Osteocyte (in vitro differentiated cells): ENCODE measurements around the gene JOSD2. TPM values are rescaled to one million over a fixed set of nuclear protein-coding genes. Genes with fewer than 3 reads are reported as not detected.
"Not testable (repeated sequence)": the region's sequence is repeated elsewhere in the genome, so short reads cannot be mapped to it uniquely, and the experiment has no call there.

Experiments used
- DNase-seq: peaks from one replicate; pipeline ENCODE4 v3.0.0; 2021; ENCODE audit warnings: mixed read lengths; ENCODE audit not compliant: unreplicated experiment; ENCODE audit errors: extremely low spot score
- H3K27ac Mint-ChIP-seq: one replicate; pipeline ENCODE4 v1.8.0; 2021; ENCODE audit warnings: mild to moderate bottlenecking, mixed read lengths; ENCODE audit not compliant: unreplicated experiment
- H3K27me3 Mint-ChIP-seq: one replicate; pipeline ENCODE4 v1.8.0; 2021; ENCODE audit warnings: mixed read lengths; ENCODE audit not compliant: unreplicated experiment
- H3K36me3 Mint-ChIP-seq: one replicate; pipeline ENCODE4 v1.8.0; 2021; ENCODE audit warnings: mixed read lengths; ENCODE audit not compliant: unreplicated experiment
- H3K4me1 Mint-ChIP-seq: one replicate; pipeline ENCODE4 v1.8.0; 2021; ENCODE audit warnings: mixed read lengths; ENCODE audit not compliant: unreplicated experiment
- H3K4me3 Mint-ChIP-seq: one replicate; pipeline ENCODE4 v1.8.0; 2021; ENCODE audit warnings: mild to moderate bottlenecking, moderate library complexity, mixed read lengths; ENCODE audit not compliant: unreplicated experiment
- H3K9me3 Mint-ChIP-seq: one replicate; pipeline ENCODE4 v1.8.0; 2021; ENCODE audit warnings: mixed read lengths; ENCODE audit not compliant: unreplicated experiment
- total RNA-seq: library from RNA; stranded (reverse); gene quantifications from 2 replicates; pipeline ENCODE4 v1.2.1, GENCODE V29; 2021
- TF ChIP-seq, protein P1 (sequence below): fragments of 200-600 bp; sonication (generic); IDR thresholded peaks from 2 replicates; pipeline ENCODE4 v1.5.0; 2021; ENCODE audit warnings: antibody characterized with exemption, mild to moderate bottlenecking, moderate library complexity

Gene JOSD2
- total RNA-seq, 1 donor from 2014 or later = 43.7 TPM

DNA sequence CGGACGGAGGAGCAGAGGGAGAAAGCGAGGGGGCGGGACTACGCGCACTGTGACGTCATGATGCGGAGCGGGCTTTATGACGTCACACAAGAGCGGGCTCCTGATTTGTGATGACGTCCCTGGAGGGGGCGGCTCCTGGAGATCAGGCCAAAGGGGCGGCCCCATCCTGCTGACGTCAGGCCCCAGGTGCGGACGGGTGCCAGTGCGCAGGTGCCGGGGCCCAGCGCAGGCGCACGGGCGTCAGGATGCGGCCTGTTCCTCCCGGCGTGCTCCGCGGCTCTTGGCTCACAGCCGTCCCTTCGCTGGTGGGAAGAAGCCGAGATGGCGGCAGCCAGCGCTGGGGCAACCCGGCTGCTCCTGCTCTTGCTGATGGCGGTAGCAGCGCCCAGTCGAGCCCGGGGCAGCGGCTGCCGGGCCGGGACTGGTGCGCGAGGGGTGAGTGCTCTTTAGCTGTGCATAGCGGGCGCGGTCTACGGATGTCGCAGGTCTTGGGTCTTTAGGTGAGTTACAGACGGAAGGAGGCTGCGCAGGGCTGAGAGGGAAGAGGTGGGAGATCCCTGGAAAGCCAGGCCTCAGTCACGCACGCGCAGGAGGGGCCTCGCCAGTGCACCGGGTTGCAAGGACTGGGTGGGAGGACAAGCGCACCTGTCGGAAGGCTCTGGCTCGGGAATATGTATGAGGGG lies 34.6 kb downstream of the JOSD2 start, which contains the start of the genes EMC10 and GARIN5A:
Gene EMC10 (plus strand): TSS at position 284 of the 683 bp plus-strand sequence. CDS start 38 bp downstream, at position 322.
Gene GARIN5A (minus strand): TSS at position 625 of the 683 bp plus-strand sequence. CDS start 460 bp downstream, at position 165.
- Mint-ChIP-seq H3K36me3 (peaks cover 8% of the 10 kb centered on the region), H3K9me3 (no peaks in the 10 kb centered on the region), H3K27ac (peak within 1 kb of the TSS; percentile 81), H3K27me3 (no peaks in the 10 kb centered on the region), H3K4me3 (peak within 1 kb of the TSS; percentile 96), H3K4me1 (peaks cover 16% of the 10 kb centered on the region)
- peak; percentile 98 for DNase-seq
- TF ChIP-seq, protein P1, sequence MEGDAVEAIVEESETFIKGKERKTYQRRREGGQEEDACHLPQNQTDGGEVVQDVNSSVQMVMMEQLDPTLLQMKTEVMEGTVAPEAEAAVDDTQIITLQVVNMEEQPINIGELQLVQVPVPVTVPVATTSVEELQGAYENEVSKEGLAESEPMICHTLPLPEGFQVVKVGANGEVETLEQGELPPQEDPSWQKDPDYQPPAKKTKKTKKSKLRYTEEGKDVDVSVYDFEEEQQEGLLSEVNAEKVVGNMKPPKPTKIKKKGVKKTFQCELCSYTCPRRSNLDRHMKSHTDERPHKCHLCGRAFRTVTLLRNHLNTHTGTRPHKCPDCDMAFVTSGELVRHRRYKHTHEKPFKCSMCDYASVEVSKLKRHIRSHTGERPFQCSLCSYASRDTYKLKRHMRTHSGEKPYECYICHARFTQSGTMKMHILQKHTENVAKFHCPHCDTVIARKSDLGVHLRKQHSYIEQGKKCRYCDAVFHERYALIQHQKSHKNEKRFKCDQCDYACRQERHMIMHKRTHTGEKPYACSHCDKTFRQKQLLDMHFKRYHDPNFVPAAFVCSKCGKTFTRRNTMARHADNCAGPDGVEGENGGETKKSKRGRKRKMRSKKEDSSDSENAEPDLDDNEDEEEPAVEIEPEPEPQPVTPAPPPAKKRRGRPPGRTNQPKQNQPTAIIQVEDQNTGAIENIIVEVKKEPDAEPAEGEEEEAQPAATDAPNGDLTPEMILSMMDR = no peak

DNA sequence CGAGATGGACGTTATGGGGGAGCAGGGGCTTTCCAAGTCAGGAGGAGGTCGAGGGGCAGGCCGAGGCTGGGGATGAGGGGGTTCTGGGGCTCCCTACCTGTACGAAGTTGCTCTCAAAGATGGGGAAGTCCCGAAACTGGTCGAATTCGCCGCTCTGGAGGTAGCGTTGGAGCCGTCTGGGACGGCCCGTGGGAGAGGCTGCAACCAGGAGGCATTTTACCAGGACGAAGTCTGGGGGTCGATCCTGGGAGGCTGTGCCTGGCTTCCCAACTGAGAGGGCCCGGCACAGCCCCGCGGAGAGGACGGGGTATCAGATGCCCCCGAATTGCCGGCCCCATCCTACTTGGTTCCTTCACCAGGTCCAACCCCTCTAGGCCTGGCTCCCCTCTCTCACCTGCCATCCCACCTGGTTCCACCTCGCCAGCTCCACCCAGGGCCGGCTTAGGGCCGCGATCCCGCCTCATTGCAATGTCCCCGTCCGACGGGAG lies 35.2 kb downstream of the JOSD2 start:
- peak overlapping the region; percentile 60 for H3K27ac Mint-ChIP-seq
- no peak for DNase-seq
- TF ChIP-seq, protein P1 = no peak
- H3K36me3 Mint-ChIP-seq = peaks cover 5% of the 10 kb centered on the region
- H3K9me3 Mint-ChIP-seq = no peaks in the 10 kb centered on the region
- peak overlapping the region; percentile 96 for H3K4me3 Mint-ChIP-seq
- H3K4me1 Mint-ChIP-seq = peaks cover 16% of the 10 kb centered on the region
- no peaks in the 10 kb centered on the region for H3K27me3 Mint-ChIP-seq

DNA sequence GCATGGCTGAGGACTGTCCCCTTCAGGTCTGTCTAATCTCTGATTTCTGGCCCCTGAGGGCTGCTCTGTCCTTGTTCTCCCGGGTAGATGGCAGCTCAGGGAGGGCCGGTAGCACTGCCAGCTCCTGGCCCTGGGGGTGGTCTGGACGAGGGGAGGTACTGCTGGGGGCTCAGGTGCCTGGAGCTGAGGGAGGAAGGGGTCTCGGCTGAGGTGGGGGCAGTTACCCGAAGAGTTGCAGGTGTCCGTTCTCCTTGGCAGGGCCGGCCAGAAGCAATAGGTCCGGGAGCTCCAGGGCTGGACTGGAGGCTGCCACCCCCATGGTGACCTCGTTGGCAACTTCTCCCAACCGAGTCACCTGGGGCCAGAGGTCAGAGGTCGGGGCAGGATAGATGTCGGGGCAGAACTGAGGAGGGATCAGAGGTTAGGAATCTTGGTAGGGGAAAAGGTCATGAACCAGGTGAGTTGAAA lies 35.9 kb downstream of the JOSD2 start:
- H3K4me1 Mint-ChIP-seq = peaks cover 16% of the 10 kb centered on the region
- H3K27ac Mint-ChIP-seq = peak overlapping the region; percentile 36
- H3K9me3 Mint-ChIP-seq = no peaks in the 10 kb centered on the region
- H3K36me3 Mint-ChIP-seq = peaks cover 5% of the 10 kb centered on the region
- H3K4me3 Mint-ChIP-seq = peak overlapping the region; percentile 45
- no peak for DNase-seq
- TF ChIP-seq, protein P1 = no peak
- H3K27me3 Mint-ChIP-seq = no peaks in the 10 kb centered on the region

DNA sequence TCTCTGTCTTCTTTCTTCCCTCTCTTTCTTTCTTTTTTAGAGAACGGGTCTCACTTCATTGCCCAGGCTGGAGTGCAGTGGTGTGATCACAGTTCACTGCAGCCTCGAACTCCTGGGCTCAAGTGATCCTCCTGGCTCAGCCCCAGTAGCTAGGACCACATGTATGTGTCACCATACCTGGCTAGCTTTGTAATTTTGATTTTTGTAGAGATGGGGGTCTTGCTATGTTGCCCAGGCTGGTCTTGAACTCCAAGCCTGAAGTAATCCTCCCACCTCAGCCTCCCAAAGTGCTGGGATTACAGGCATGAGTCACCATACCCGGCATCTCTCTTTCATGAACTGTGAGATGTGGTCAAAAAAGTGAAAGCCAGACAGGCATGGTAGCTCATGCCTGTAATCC lies 37.7 kb downstream of the JOSD2 start:
- not testable (repeated sequence) for H3K27ac Mint-ChIP-seq, H3K27me3 Mint-ChIP-seq, DNase-seq

DNA sequence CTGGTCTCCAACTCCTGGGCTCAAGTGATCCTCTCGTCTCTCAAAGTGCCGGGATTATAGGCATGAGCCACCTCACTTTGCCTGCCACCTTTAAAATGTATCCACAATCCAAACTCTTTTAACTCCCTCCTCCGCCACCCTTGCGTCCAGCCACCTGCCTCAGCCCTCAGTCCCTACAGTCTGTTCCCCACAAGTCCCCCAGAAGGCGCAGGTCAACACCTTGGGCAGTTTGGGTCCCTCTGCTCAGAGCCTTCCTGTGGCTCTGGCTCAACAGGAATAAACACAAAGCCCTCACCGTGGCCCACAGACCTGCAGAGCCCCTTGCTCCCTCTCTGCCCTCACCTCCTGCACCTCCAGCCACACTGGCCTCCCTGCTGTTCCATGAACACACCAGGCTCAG lies 42.2 kb downstream of the JOSD2 start:
- no peak overlapping the region for H3K27ac Mint-ChIP-seq
- no peaks in the 10 kb centered on the region for H3K4me1 Mint-ChIP-seq
- TF ChIP-seq, protein P1 = no peak
- DNase-seq = no peak
- no peaks in the 10 kb centered on the region for H3K9me3 Mint-ChIP-seq
- no peaks in the 10 kb centered on the region for H3K27me3 Mint-ChIP-seq
- H3K36me3 Mint-ChIP-seq = no peaks in the 10 kb centered on the region
- no peak overlapping the region for H3K4me3 Mint-ChIP-seq

More for the DNA sequence above, 37.7 kb downstream of the JOSD2 start:
- not testable (repeated sequence) for H3K9me3 Mint-ChIP-seq, H3K4me3 Mint-ChIP-seq, H3K36me3 Mint-ChIP-seq
- H3K4me1 Mint-ChIP-seq = peaks cover 16% of the 10 kb centered on the region
